Measurements from ENCODE around the gene PLPPR5. TPM values are rescaled to one million over a fixed set of nuclear protein-coding genes. Genes with fewer than 3 reads are reported as not detected.

The PLPPR5 gene
- total RNA-seq, 3 donors from 2014 or later (not counting 1 experiment from before 2014, with no cell fraction given) = not detected

DNA sequence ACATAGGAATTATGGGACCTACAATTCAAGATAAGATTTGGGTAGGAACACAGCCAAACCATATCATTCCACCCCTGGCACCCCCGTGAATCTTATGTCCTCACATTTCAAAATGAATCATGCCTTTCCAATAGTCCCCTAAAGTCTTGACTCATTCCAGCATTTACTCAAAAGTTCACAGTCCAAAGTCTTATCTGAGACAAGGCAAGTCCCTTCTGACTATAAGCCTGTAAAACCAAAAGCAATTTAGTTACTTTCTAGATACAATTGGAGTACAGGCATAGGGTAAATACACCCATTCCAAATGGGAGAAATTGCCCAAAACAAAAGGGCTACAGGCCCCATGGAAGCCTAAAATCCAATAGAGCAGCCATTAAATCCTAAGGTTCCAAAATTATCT lies 138.9 kb downstream of the PLPPR5 start:
- Mint-ChIP-seq H3K4me3 (no peak overlapping the region), H3K9me3 (peaks cover 0 to 2% of the 10 kb centered on the region in 2 donors), H3K27me3 (ENCODE audit: low read depth in 2 of 2) (no peaks in the 10 kb centered on the region), H3K4me1 (peaks cover 4 to 5% of the 10 kb centered on the region in 2 donors), H3K36me3 (peaks cover 7% of the 10 kb centered on the region), H3K27ac (no peak overlapping the region)
- no peaks in the 10 kb centered on the region for H3K27me3 ChIP-seq (ENCODE audit: control insufficient read depth, insufficient read depth, low read length)
- ATAC-seq (no peak), DNase-seq (no peak)
- H3K27ac ChIP-seq (ENCODE audit: low read length) = no peak overlapping the region
- WGBS (ENCODE audit: insufficient coverage) = 86% methylated on average over 1 of the region's 1 CpG
- H3K36me3 ChIP-seq (ENCODE audit: control insufficient read depth, insufficient read depth, low read length) = no peaks in the 10 kb centered on the region
- H3K9me3 ChIP-seq (ENCODE audit: control insufficient read depth, insufficient read depth, low read length) = no peaks in the 10 kb centered on the region
- intact Hi-C loops (cut with micrococcal nuclease) = no loop called here
- peaks cover under 1% of the 10 kb centered on the region for H3K4me1 ChIP-seq (ENCODE audit: control insufficient read depth, insufficient read depth, low read length)
- TF ChIP-seq, protein P1, sequence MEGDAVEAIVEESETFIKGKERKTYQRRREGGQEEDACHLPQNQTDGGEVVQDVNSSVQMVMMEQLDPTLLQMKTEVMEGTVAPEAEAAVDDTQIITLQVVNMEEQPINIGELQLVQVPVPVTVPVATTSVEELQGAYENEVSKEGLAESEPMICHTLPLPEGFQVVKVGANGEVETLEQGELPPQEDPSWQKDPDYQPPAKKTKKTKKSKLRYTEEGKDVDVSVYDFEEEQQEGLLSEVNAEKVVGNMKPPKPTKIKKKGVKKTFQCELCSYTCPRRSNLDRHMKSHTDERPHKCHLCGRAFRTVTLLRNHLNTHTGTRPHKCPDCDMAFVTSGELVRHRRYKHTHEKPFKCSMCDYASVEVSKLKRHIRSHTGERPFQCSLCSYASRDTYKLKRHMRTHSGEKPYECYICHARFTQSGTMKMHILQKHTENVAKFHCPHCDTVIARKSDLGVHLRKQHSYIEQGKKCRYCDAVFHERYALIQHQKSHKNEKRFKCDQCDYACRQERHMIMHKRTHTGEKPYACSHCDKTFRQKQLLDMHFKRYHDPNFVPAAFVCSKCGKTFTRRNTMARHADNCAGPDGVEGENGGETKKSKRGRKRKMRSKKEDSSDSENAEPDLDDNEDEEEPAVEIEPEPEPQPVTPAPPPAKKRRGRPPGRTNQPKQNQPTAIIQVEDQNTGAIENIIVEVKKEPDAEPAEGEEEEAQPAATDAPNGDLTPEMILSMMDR (IDR thresholded peaks at IDR 0.05) = no peak
- H3K4me3 ChIP-seq (ENCODE audit: low read length) = no peak overlapping the region

DNA sequence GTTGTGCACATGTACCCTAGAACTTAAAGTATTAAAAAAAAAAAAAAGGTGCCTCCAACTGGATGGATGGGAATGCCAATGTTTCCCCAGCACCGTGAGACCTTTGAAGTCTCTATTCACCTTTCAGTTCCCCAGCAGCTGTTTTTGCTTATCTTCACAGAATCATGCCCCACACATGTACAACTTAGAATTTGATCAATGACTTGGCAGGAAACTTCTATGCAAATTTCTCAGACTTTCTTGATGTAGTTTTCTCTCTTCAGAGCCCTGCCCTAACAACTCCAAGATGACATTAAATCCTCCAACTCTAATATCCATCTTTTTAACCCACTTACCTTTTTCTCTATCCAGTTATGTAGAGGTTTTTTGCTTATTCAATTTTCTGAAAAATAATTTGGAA lies 144.3 kb downstream of the PLPPR5 start:
- Mint-ChIP-seq H3K4me3 (no peak overlapping the region), H3K9me3 (no peaks in the 10 kb centered on the region), H3K36me3 (no peaks in the 10 kb centered on the region), H3K27ac (no peak overlapping the region), H3K27me3 (ENCODE audit: low read depth in 2 of 2) (no peaks in the 10 kb centered on the region), H3K4me1 (no peaks in the 10 kb centered on the region)
- intact Hi-C loops (cut with micrococcal nuclease) = no loop called here
- WGBS (ENCODE audit: insufficient coverage) = 38% methylated on average over 1 of the region's 1 CpG
- DNase-seq = no peak
- H3K36me3 ChIP-seq (ENCODE audit: control insufficient read depth, insufficient read depth, low read length) = no peaks in the 10 kb centered on the region
- no peaks in the 10 kb centered on the region for H3K9me3 ChIP-seq (ENCODE audit: control insufficient read depth, insufficient read depth, low read length)
- no peak for ATAC-seq
- no peaks in the 10 kb centered on the region for H3K4me1 ChIP-seq (ENCODE audit: control insufficient read depth, insufficient read depth, low read length)
- TF ChIP-seq, protein P1 (IDR thresholded peaks at IDR 0.05) = no peak
- H3K27ac ChIP-seq (ENCODE audit: low read length) = no peak overlapping the region
- no peaks in the 10 kb centered on the region for H3K27me3 ChIP-seq (ENCODE audit: control insufficient read depth, insufficient read depth, low read length)
- H3K4me3 ChIP-seq (ENCODE audit: low read length) = no peak overlapping the region

DNA sequence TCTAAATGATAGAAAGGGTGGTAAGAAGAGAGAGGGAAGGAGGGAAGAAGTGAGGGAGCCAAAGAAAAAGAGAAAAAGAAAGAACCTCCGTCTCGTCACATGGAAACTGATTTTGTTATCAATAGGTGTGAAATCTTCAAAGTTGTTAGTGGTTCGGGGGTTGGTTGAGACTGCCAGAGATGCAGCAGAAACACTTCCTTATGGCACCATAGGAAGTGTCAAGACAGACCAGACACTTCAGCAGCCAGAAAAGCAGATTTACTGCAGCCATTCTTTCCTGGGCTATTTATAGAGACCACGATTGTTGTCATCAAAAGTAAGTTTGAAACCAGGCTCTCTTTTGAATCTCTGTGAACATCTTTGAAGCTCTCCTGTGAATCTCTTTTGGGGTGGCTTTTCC lies 150.5 kb downstream of the PLPPR5 start:
- Mint-ChIP-seq H3K4me3 (no peak overlapping the region), H3K4me1 (peaks cover 0 to 10% of the 10 kb centered on the region in 2 donors), H3K27me3 (ENCODE audit: low read depth in 2 of 2) (no peaks in the 10 kb centered on the region), H3K9me3 (no peaks in the 10 kb centered on the region), H3K36me3 (no peaks in the 10 kb centered on the region), H3K27ac (no peak overlapping the region)
- TF ChIP-seq, protein P1 (IDR thresholded peaks at IDR 0.05) = no peak
- intact Hi-C loops (cut with micrococcal nuclease) = loop anchor here (1.0 kb wide), 1 partner anchor 17 kb away; no protein-coding TSS in a partner anchor
- ATAC-seq (peak; percentile 64 to 90 (median 87)), DNase-seq (peak in 1 of 2 donors; percentile 57)
- Histone ChIP-seq H3K36me3 (ENCODE audit: control insufficient read depth, insufficient read depth, low read length) (no peaks in the 10 kb centered on the region), H3K4me1 (ENCODE audit: control insufficient read depth, insufficient read depth, low read length) (peaks cover 5% of the 10 kb centered on the region), H3K27me3 (ENCODE audit: control insufficient read depth, insufficient read depth, low read length) (no peaks in the 10 kb centered on the region), H3K9me3 (ENCODE audit: control insufficient read depth, insufficient read depth, low read length) (no peaks in the 10 kb centered on the region), H3K27ac (ENCODE audit: low read length) (peak overlapping the region; percentile 52), H3K4me3 (ENCODE audit: low read length) (no peak overlapping the region)
- WGBS (ENCODE audit: insufficient coverage) = 16% methylated on average over 4 of the region's 4 CpGs

DNA sequence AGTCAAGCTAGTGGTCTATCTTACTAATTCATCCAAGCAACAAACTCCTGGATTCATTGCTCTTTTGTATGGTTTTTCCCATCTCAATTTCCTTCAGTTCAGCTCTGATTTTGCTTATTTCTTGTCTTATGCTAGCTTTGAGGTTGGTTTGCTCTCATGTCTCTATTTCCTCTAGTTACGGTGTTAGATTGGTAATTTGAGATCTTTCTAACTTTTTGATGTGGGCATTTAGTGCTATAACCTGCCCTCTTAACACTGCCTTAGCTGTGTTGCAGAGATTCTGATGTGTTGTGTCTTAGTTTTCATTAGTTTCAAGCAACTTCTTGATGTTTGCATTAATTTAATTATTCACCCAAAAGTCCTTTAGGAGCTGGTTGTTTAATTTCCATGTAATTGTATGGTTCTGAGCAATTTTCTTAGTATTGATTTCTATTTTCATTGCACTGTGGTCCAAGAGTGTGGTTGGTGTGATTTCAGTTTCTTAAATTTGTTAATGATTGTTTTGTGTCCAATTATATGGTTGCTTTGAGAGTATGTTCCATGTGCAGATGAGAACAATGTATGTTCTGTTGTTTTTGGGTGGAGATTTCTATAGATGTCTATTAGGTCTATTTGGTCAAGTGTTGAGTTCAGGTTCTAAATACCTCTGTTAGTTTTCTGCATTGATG lies 154.6 kb downstream of the PLPPR5 start:
- TF ChIP-seq, protein P1 (IDR thresholded peaks at IDR 0.05) = no peak
- Histone ChIP-seq H3K4me1 (ENCODE audit: control insufficient read depth, insufficient read depth, low read length) (peaks cover 6% of the 10 kb centered on the region), H3K4me3 (ENCODE audit: low read length) (no peak overlapping the region), H3K27me3 (ENCODE audit: control insufficient read depth, insufficient read depth, low read length) (no peaks in the 10 kb centered on the region), H3K36me3 (ENCODE audit: control insufficient read depth, insufficient read depth, low read length) (no peaks in the 10 kb centered on the region), H3K9me3 (ENCODE audit: control insufficient read depth, insufficient read depth, low read length) (no peaks in the 10 kb centered on the region), H3K27ac (ENCODE audit: low read length) (no peak overlapping the region)
- H3K27ac Mint-ChIP-seq = no peak overlapping the region
- H3K36me3 Mint-ChIP-seq = no peaks in the 10 kb centered on the region
- no peaks in the 10 kb centered on the region for H3K27me3 Mint-ChIP-seq (ENCODE audit: low read depth in 2 of 2)
- WGBS (ENCODE audit: insufficient coverage) = 60% methylated on average over 1 of the region's 1 CpG
- H3K4me3 Mint-ChIP-seq = no peak overlapping the region
- DNase-seq (peak in 1 of 2 donors; percentile 38), ATAC-seq (peak in 2 of 3 donors; percentile 35 to 37)
- peaks cover 0 to 10% of the 10 kb centered on the region in 2 donors for H3K4me1 Mint-ChIP-seq
- intact Hi-C loops (cut with micrococcal nuclease) = no loop called here
- H3K9me3 Mint-ChIP-seq = no peaks in the 10 kb centered on the region

All from natural killer cell (primary cell).